PC-9 (cell line): Measurements from ENCODE around the gene SHISA9. TPM values are rescaled to one million over a fixed set of nuclear protein-coding genes. Genes with fewer than 3 reads are reported as not detected.

Experiments
- BruUV-seq: library from RNA; stranded (reverse); fragments of 400-500 nt; replicated peaks from 2 replicates; lab custom pipeline; 2021; lab: Mats Ljungman, UMichigan
- CTCF ChIA-PET: fragments of 300-600 bp; sonication (Branson Sonifier 250); formaldehyde crosslinking; loops from one replicate; lab custom pipeline; 2022; ENCODE audit warnings: antibody characterized with exemption; lab: Charles Lee
- POLR2A ChIA-PET: fragments of 300-600 bp; sonication (Branson Sonifier 250); formaldehyde crosslinking; loops from one replicate; lab custom pipeline; 2022; ENCODE audit warnings: antibody characterized with exemption; ENCODE audit not compliant: unreplicated experiment; lab: Charles Lee
- DNase-seq, 2 experiments: peaks; one replicate each; pipeline versions ENCODE4 v3.0.0 to v3.0.0-alpha.2; 2015 to 2022; ENCODE audit warnings: mixed read lengths in 1 of 2
- H2AFZ ChIP-seq: fragments of 200-600 bp; sonication (generic); 2 replicates; pipeline ENCODE4 v1.8.1; 2017; ENCODE audit warnings: antibody characterized with exemption
- H3F3A ChIP-seq: fragments of 200-600 bp; sonication (generic); 2 replicates; pipeline ENCODE4 v1.8.1; 2017; ENCODE audit warnings: antibody characterized with exemption, mild to moderate bottlenecking, low read depth; ENCODE audit not compliant: insufficient read depth
- H3K27ac ChIP-seq: fragments of 200-600 bp; sonication (generic); 2 replicates; pipeline ENCODE4 v1.6.1; 2016; ENCODE audit warnings: mixed run types
- H3K27me3 ChIP-seq: fragments of 200-600 bp; sonication (generic); 2 replicates; pipeline ENCODE4 v1.6.1; 2016; ENCODE audit warnings: low read depth, mixed run types; ENCODE audit not compliant: insufficient read depth
- H3K36me3 ChIP-seq: fragments of 200-600 bp; sonication (generic); 2 replicates; pipeline ENCODE4 v1.6.1; 2016; ENCODE audit warnings: low read depth, mixed run types
- H3K4me1 ChIP-seq: fragments of 200-600 bp; sonication (generic); replicated peaks from 2 replicates; pipeline ENCODE4 v1.6.1; 2016; ENCODE audit warnings: mixed run types; ENCODE audit not compliant: insufficient read depth
- H3K4me2 ChIP-seq: fragments of 200-600 bp; sonication (generic); 2 replicates; pipeline ENCODE4 v1.6.1; 2017; ENCODE audit warnings: mixed run types
- H3K4me3 ChIP-seq: fragments of 200-600 bp; sonication (generic); 2 replicates; pipeline ENCODE4 v1.6.1; 2016; ENCODE audit warnings: mixed run types
- H3K79me2 ChIP-seq: fragments of 200-600 bp; sonication (generic); 2 replicates; pipeline ENCODE4 v1.6.1; 2017; ENCODE audit warnings: low read depth, mixed run types
- H3K9me2 ChIP-seq: fragments of 200-600 bp; sonication (generic); 2 replicates; pipeline ENCODE4 v1.8.1; 2017; ENCODE audit warnings: mild to moderate bottlenecking; ENCODE audit not compliant: insufficient read depth
- H3K9me3 ChIP-seq: fragments of 200-600 bp; sonication (generic); 2 replicates; pipeline ENCODE4 v1.8.1; 2016; ENCODE audit warnings: low read depth; ENCODE audit not compliant: insufficient read depth
- H4K20me1 ChIP-seq: fragments of 200-600 bp; sonication (generic); 2 replicates; pipeline ENCODE4 v1.8.1; 2017; ENCODE audit not compliant: insufficient read depth
- EZH2 ChIP-seq: fragments of 200-600 bp; sonication (generic); IDR thresholded peaks from 2 replicates; pipeline ENCODE4 v1.8.0; 2017; ENCODE audit warnings: antibody characterized with exemption, low read depth
- intact Hi-C: fragments of 100-400 bp; cut with micrococcal nuclease; formaldehyde crosslinking; loops from one replicate; pipeline ENCODE4 v1.10.0; 2022; ENCODE audit not compliant: unreplicated experiment
- total RNA-seq: library from RNA; stranded (reverse); gene quantifications from 2 replicates; pipeline ENCODE4 v1.2.3, GENCODE V29; 2021
- TF ChIP-seq, protein P1 (sequence below): fragments of 200-600 bp; sonication (generic); conservative IDR thresholded peaks from 2 replicates; pipeline ENCODE4 v1.6.1; 2017; ENCODE audit warnings: mixed run types, antibody characterized with exemption, mild to moderate bottlenecking, moderate library complexity

Gene SHISA9
- total RNA-seq, 1 experiment from 2014 or later = 80.5 TPM

DNA sequence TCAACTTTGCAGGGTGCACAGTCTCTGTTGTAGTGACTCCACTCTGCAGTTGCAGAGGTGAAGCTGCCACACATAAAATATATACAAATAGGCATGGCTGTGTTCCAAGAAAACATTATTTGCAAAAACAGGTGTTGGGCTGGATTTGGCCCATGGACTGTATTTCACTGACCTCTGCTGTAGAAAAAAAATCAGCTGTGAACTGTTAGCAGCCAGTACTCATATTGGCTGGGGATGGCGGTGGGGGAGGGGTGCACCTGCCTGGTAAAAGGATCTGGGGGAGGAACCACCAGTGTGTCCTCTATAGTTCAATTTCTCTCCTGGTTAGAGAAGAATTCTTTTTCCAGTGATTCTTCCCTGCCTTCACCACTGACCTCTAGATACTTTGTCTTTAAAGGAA is 50.0 kb downstream of the SHISA9 start:
- CTCF ChIA-PET = no interaction called here
- no peak for TF ChIP-seq EZH2
- TF ChIP-seq, protein P1, sequence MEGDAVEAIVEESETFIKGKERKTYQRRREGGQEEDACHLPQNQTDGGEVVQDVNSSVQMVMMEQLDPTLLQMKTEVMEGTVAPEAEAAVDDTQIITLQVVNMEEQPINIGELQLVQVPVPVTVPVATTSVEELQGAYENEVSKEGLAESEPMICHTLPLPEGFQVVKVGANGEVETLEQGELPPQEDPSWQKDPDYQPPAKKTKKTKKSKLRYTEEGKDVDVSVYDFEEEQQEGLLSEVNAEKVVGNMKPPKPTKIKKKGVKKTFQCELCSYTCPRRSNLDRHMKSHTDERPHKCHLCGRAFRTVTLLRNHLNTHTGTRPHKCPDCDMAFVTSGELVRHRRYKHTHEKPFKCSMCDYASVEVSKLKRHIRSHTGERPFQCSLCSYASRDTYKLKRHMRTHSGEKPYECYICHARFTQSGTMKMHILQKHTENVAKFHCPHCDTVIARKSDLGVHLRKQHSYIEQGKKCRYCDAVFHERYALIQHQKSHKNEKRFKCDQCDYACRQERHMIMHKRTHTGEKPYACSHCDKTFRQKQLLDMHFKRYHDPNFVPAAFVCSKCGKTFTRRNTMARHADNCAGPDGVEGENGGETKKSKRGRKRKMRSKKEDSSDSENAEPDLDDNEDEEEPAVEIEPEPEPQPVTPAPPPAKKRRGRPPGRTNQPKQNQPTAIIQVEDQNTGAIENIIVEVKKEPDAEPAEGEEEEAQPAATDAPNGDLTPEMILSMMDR = no peak
- no peak for DNase-seq
- no peaks in the 10 kb centered on the region for H3K9me3 ChIP-seq
- H3K79me2 ChIP-seq = peaks cover 94% of the 10 kb centered on the region
- H3K4me1 ChIP-seq = no peaks in the 10 kb centered on the region
- no peak overlapping the region for H2AFZ ChIP-seq
- POLR2A ChIA-PET = interaction anchor here (0.7 kb wide), 1 partner anchor 235 kb away, joined by 7 read pairs; no protein-coding TSS in a partner anchor
- peaks cover 9% of the 10 kb centered on the region; the same call in 1 of the 2 replicates for H3K36me3 ChIP-seq
- no peaks in the 10 kb centered on the region for H3K9me2 ChIP-seq
- no peak overlapping the region for H3K4me2 ChIP-seq
- no peak overlapping the region for H3K27ac ChIP-seq
- peaks cover 3% of the 10 kb centered on the region; the same call in 1 of the 2 replicates for H3F3A ChIP-seq
- peaks cover 47% of the 10 kb centered on the region for H4K20me1 ChIP-seq
- BruUV-seq = no TSS peak
- no peak overlapping the region for H3K4me3 ChIP-seq
- intact Hi-C loops = no loop called here
- H3K27me3 ChIP-seq = no peaks in the 10 kb centered on the region

DNA sequence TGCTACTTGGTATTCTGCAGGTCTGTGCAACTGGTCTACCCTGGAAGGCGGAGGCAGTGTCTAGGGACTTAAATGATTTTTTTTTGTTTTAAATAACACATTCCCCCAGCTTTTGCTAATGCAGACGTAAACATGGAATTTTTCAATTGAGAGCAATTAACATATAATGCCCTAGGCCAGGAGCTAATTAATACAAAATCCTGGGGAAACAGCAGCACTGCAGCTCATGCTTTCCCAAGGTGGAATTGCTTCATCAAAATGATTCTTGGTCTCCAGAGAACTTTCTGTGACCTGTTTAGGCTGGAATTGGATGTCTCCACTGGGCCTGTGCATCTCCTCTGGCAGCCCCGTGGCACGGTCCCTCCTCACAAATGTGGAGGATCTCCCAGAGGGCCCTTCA is 50.6 kb downstream of the SHISA9 start:
- BruUV-seq = no TSS peak
- peaks cover 41% of the 10 kb centered on the region for H4K20me1 ChIP-seq
- H3K27ac ChIP-seq = no peak overlapping the region
- ChIA-PET CTCF (no interaction called here), POLR2A (no interaction called here)
- H2AFZ ChIP-seq = no peak overlapping the region
- H3K4me2 ChIP-seq = no peak overlapping the region
- peaks cover 93% of the 10 kb centered on the region for H3K79me2 ChIP-seq
- H3K9me2 ChIP-seq = no peaks in the 10 kb centered on the region
- peaks cover 10% of the 10 kb centered on the region; the same call in 1 of the 2 replicates for H3K36me3 ChIP-seq
- H3K4me1 ChIP-seq = no peaks in the 10 kb centered on the region
- intact Hi-C loops = no loop called here
- H3F3A ChIP-seq = peaks cover 4% of the 10 kb centered on the region; the same call in 1 of the 2 replicates
- DNase-seq = no peak
- no peaks in the 10 kb centered on the region for H3K27me3 ChIP-seq
- no peak for TF ChIP-seq EZH2
- TF ChIP-seq, protein P1 = no peak
- no peaks in the 10 kb centered on the region for H3K9me3 ChIP-seq
- no peak overlapping the region for H3K4me3 ChIP-seq

DNA sequence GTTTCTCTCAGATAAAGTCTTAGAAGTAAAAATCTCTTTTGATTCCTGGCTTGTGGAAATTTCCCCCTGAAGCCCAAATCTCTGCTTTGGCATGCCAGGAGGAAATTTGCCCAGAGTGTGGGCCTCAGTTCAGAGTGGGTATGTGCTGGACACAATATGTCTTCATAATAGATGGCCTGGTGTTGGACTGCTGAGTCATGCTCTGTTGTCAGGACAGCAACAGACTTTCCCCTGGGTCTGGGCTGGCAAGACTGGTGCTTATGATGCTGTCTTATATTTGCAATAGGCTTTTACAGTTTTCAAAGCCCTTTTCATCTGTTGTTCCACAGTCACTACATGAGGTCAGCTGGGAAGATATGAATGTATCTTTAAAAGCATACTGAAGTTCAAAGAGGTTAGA is 57.0 kb downstream of the SHISA9 start:
- no peak overlapping the region for H3K4me2 ChIP-seq
- peaks cover 94% of the 10 kb centered on the region for H3K79me2 ChIP-seq
- H4K20me1 ChIP-seq = peaks cover 21% of the 10 kb centered on the region
- H3K27me3 ChIP-seq = no peaks in the 10 kb centered on the region
- no peaks in the 10 kb centered on the region for H3K9me2 ChIP-seq
- no peak overlapping the region for H3K4me3 ChIP-seq
- DNase-seq = no peak
- H3K4me1 ChIP-seq = peaks cover 4% of the 10 kb centered on the region; the same call in 1 of the 2 replicates
- TF ChIP-seq, protein P1 = no peak
- no peak for TF ChIP-seq EZH2
- H3K36me3 ChIP-seq = peaks cover 10% of the 10 kb centered on the region; the same call in 1 of the 2 replicates
- CTCF ChIA-PET = no interaction called here
- no peak overlapping the region for H2AFZ ChIP-seq
- BruUV-seq = no TSS peak
- intact Hi-C loops = no loop called here
- H3F3A ChIP-seq = 0 out of 2 replicates have a peak, but pooled peaks cover 5% of the 10 kb centered on the region
- H3K27ac ChIP-seq = no peak overlapping the region
- POLR2A ChIA-PET = no interaction called here
- H3K9me3 ChIP-seq = no peaks in the 10 kb centered on the region
